Measurements from ENCODE around the gene PECR.
A peak's percentile ranks its signal among the peaks of the same experiment; 100 is the strongest.

Gene PECR

DNA sequence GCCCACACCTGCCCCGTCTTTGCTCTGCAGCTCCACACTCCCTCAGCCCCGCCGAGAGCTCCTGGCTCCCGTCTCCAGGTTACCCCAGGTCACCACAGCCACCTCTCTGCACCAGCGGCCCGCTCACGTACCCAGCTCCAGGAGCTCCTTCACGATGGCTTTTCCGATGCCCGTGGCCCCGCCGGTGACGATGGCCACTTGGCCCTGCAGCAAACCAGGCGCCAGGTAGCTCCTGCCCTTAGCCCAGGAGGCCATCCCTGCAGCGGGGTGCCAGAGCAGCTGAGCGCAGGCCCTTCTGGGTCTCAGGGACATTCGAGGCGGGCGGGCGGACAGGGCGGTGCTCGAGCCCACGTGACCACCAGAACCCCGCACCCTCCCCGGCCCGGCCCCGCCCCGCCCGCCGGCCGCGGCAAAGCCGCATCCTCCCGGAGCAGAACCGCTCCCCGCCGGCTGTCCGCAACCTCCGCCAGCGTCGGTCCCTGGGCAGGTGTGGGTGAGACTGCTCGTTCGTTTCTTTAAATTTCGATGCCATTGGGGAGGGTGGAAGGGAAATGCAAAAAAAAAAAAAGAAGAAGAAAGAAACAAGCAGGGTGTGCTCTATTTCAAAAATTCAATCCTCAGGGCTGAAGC, at the start of gene PECR, which contains the start of gene TMEM169:
Gene PECR (minus strand): TSS at position 323 of the 630 bp plus-strand sequence. CDS start 68 bp downstream, at position 255.
Gene TMEM169 (plus strand): TSS at position 433 of the 630 bp plus-strand sequence. CDS start 14,045 bp downstream, outside the sequence.
- DNase-seq, result peak; percentile 68 to 72

DNA sequence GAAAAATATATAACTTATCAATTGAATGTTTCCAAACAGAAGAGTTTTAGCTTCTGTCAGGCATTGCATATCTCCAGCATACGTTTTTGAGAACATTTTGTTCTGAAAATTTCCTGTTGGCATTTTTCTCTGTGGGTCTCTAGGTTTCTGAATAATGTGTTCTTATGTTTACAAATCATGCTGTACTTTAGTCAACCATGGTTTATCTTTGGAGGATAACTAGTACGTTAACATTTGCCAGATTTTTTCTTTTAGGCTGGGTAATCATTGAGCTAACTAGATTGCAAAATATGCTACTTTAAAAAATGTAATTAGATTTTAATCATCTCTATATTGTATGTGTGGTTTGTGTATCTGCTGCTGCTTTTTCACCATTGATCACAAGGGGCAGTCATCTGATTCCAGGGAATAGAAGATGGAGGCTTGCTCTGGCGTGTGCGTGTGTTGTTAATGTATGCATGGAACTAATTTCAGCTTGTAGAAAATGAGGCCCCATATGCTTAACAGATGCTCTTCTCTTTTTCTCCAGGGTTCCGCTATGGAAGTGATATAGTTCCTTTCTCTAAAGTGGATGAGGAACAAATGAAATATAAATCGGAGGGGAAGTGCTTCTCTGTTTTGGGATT, 48.9 kb upstream of the PECR start:
- peak in 1 of 2 experiments; percentile 11 for DNase-seq

- no peak for DNase-seq
Measured at GRCh38 chr2:216126943-216127342, 45.3 kb upstream of the PECR start.

GRCh38 chr2:216121255-216121654, 39.6 kb upstream of the PECR start:
- DNase-seq, result no peak

- DNase-seq, result peak; percentile 24 to 70
Measured at GRCh38 chr2:216119986-216120385, 38.4 kb upstream of the PECR start.

DNA sequence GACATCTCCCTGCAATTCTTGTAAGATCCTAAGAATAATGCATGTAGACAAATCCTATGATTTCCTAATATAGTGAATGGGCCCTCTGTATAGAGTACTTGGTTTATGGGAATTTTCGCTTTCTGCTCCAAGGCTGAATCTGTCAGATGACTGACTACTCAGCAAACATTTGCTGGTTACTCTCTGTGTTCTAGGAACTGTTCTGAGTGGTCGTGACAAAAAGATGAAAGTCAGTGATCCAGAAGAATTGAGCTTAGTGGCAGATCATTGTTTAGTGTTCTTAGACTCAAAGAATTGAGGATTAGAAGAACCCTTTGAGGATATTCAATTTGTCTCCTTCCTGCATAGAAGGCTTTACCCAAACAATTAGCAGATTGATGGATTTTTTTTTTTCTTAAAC, 37.5 kb upstream of the PECR start:
- no peak for DNase-seq

DNA sequence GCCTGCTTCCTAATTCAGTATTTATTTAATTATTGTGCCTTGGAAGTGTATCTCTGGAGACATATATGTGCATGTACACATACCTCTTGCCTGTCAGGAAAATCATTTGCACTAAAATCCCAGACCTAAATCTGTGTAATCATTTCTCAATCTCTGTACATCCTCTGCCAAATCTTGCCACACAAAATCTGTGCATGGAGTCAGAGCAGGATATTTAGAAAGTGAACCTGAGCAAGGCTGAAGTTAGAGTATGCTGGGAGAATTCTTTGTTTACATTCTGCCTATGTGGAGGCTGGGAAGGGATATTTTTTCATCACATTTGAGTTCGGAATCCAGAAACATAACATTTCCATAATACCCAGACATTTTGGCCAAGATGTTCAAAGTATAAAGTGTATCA, 36.9 kb upstream of the PECR start:
- DNase-seq, result no peak

GRCh38 chr2:216117561-216118340, 36.1 kb upstream of the PECR start:
- DNase-seq, result peak in 1 of 2 experiments; percentile 19

DNA sequence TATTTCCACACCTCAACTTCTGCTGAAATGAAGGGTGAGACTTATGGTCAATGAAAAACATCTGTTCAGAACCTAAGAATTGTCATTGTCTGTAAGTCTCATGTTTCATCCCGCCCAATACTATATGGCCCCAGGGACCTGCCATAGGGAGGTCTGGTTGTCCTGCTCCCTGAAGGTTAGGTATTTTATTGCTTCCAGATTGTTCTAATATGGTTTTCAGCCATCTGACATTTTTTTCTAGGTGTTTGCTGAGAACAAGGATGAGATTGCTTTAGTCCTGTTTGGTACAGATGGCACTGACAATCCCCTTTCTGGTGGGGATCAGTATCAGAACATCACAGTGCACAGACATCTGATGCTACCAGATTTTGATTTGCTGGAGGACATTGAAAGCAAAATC, 34.8 kb upstream of the PECR start:
- peak in 1 of 2 experiments; percentile 62 for DNase-seq

DNA sequence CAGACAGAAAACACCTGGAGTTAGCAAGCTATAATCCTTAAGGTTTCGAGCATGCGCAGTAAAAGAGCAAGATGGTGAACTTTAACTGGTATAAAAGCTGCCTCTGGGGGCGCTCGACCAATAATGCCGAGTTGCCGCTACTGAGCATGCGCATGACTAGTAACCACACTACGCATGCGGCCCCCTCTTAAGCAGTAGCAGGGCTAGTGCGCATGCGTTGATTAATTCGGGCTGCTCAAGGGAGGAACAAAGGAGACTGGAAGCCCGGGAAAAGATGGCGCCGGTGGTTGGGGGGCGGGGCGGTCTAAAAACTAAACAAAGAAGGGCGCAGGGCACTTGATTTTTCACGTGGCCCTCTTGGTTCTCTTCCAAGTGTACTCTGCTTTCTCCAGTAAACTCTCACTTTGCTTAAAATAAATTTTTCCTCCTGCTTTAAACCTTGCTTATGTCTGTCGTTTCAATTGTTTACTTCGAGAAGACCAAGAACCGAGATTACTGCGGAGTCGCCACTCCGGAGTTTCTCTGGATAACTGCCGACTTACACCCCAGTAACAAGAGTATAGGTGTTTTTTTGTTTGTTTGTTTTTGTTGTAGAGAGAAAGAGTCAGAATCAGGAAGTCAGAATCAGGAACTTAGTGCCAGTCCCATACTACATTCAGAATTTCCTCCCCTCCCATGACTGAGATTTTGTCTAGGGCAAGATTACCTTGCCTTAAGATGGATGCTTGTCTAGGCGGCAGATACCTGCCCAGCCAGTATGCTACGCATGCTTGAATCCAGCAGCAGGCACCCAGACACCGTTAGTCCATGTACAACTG, 33.3 kb upstream of the PECR start:
- peak; percentile 97 to 98 for DNase-seq

DNA sequence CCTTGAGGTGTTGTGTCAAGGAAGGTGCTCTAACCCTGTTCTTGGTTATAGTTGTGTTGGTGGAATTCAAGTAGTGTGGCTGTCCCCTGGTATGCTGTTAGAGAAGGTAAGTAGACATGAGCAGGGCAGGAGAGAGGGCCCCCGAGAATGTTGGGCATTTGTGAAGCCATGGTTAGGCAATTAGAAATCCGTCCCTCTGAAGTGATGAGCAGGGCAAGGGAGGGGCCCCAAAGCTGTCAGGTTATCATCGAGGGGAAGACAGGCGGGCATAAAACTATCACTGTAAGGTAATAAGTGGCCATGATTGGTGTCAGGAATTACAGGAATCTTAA, 32.7 kb upstream of the PECR start:
- no peak for DNase-seq

GRCh38 chr2:216113572-216113971, 32.0 kb upstream of the PECR start:
- peak in 1 of 2 experiments; percentile 8 for DNase-seq

- no peak for DNase-seq
Measured at GRCh38 chr2:216112926-216113325, 31.3 kb upstream of the PECR start.

DNA sequence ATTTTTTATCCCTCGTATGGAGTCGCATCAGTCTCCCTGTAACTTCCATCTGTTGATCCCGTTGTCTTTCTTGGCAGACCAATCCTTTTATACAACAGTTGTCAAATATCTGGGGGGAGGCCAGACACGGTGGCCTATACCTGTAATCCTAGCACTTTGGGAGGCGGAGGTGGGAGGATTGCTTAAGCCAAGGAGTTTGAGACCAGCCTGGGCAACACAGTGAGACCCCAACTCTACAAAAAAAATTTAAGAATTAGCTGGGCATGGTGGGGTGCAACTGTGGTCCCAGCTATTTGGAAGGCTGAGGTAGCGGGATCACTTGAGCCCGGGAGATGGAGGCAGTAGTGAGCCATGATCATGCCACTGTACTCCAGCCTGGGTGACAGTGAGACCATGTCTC, 29.5 kb upstream of the PECR start:
- DNase-seq, result no peak

GRCh38 chr2:216110620-216111019, 29.0 kb upstream of the PECR start:
- no peak for DNase-seq

- DNase-seq, result peak in 1 of 2 experiments; percentile 32
Measured at GRCh38 chr2:216109962-216110614, 28.5 kb upstream of the PECR start.

DNA sequence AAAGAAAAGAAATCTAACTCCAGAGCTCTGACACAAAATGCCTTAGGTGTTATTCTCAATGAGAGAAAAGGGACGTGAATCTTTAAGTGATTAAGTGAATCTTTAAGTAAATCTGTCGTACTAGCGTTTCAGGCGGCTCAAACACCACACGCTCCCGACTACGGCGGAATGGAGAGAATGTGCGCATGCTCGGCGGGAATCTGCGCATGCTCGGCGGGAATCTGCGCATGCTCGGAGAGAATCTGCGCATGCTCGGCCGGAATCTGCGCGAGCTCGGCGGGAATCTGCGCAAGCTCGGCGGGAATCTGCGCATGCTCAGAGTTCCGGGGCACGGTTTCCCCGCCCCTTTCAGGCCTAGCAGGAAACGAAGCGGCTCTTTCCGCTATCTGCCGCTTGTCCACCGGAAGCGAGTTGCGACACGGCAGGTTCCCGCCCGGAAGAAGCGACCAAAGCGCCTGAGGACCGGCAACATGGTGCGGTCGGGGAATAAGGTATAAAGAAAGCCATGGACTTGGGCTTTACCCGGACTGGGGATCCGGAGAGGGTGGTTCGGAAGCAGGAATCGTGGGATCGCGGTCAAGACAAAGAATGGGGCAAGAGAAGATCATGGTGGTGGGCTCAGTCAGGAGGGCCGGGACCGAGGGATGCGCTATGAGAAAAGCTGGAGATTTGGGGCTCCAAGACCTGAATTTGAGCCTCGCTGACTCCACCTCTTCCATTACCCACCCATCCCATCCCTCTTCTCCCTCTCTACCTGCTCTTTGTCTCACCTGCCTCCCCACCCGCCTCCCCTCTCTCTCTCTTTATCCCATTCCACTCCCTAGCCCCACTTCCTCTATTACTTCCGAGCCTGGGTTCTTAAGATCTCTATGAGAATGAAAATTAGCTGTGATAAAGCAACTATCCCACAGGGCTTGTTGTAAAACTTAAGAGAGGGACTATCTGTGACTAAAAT, 27.6 kb upstream of the PECR start, which contains the start of gene XRCC5:
Gene XRCC5 (plus strand): TSS at position 382 of the 955 bp plus-strand sequence. CDS start 89 bp downstream, at position 471.
- peak; percentile 88 to 96 for DNase-seq

- no peak for DNase-seq
Measured at GRCh38 chr2:216108310-216108966, 26.8 kb upstream of the PECR start.

- no peak for DNase-seq
Measured at GRCh38 chr2:216107760-216108159, 26.2 kb upstream of the PECR start.

- no peak for DNase-seq
Measured at GRCh38 chr2:216107320-216107719, 25.7 kb upstream of the PECR start.

GRCh38 chr2:216104691-216105090, 23.1 kb upstream of the PECR start:
- no peak for DNase-seq
